ENCODE results near the gene JAZF1. TPM values are rescaled to one million over a fixed set of nuclear protein-coding genes. Genes with fewer than 3 reads are reported as not detected.
"Not testable (repeated sequence)": the region's sequence is repeated elsewhere in the genome, so short reads cannot be mapped to it uniquely, and the experiment has no call there.

The JAZF1 gene
- total RNA-seq, 1 donor from 2014 or later: 3.9 TPM

- intact Hi-C loops (cut with micrococcal nuclease): no loop called here
- H3K27ac Mint-ChIP-seq: no peak overlapping the region
- no peaks in the 10 kb centered on the region for H3K36me3 Mint-ChIP-seq (ENCODE audit: low read depth)
- H3K9me3 Mint-ChIP-seq: no peaks in the 10 kb centered on the region
- H3K4me1 Mint-ChIP-seq (ENCODE audit: low read depth): peaks cover 5% of the 10 kb centered on the region
- peaks cover 24% of the 10 kb centered on the region for H3K27me3 Mint-ChIP-seq (ENCODE audit: low read depth)
- DNase-seq (ENCODE audit: low spot score): no peak
- no peak overlapping the region for H3K4me3 Mint-ChIP-seq (ENCODE audit: low read depth)
Observed at GRCh38 chr7:27890205-27890849, 290.3 kb downstream of the JAZF1 start.

GRCh38 chr7:27889800-27890199 is 290.8 kb downstream of the JAZF1 start:
- Mint-ChIP-seq H3K36me3 (ENCODE audit: low read depth) (no peaks in the 10 kb centered on the region), H3K27ac (no peak overlapping the region), H3K9me3 (no peaks in the 10 kb centered on the region), H3K4me1 (ENCODE audit: low read depth) (peaks cover 5% of the 10 kb centered on the region), H3K27me3 (ENCODE audit: low read depth) (peaks cover 25% of the 10 kb centered on the region), H3K4me3 (ENCODE audit: low read depth) (no peak overlapping the region)
- intact Hi-C loops (cut with micrococcal nuclease): no loop called here
- no peak for DNase-seq (ENCODE audit: low spot score)

GRCh38 chr7:27888736-27889135 is 291.9 kb downstream of the JAZF1 start:
- Mint-ChIP-seq H3K27ac (no peak overlapping the region), H3K4me1 (ENCODE audit: low read depth) (peaks cover 5% of the 10 kb centered on the region), H3K9me3 (no peaks in the 10 kb centered on the region), H3K4me3 (ENCODE audit: low read depth) (no peak overlapping the region), H3K27me3 (ENCODE audit: low read depth) (peaks cover 24% of the 10 kb centered on the region), H3K36me3 (ENCODE audit: low read depth) (no peaks in the 10 kb centered on the region)
- intact Hi-C loops (cut with micrococcal nuclease): no loop called here
- no peak for DNase-seq (ENCODE audit: low spot score)

- H3K4me1 Mint-ChIP-seq (ENCODE audit: low read depth); H3K4me3 Mint-ChIP-seq (ENCODE audit: low read depth); H3K9me3 Mint-ChIP-seq; intact Hi-C loops (cut with micrococcal nuclease); H3K27ac Mint-ChIP-seq; DNase-seq (ENCODE audit: low spot score); H3K36me3 Mint-ChIP-seq (ENCODE audit: low read depth): not testable (repeated sequence)
- peaks cover 24% of the 10 kb centered on the region for H3K27me3 Mint-ChIP-seq (ENCODE audit: low read depth)
Observed at GRCh38 chr7:27886710-27887109, 293.9 kb downstream of the JAZF1 start.

- Mint-ChIP-seq H3K4me1 (ENCODE audit: low read depth) (peaks cover 5% of the 10 kb centered on the region), H3K27ac (no peak overlapping the region), H3K4me3 (ENCODE audit: low read depth) (no peak overlapping the region), H3K9me3 (no peaks in the 10 kb centered on the region), H3K27me3 (ENCODE audit: low read depth) (peaks cover 24% of the 10 kb centered on the region), H3K36me3 (ENCODE audit: low read depth) (no peaks in the 10 kb centered on the region)
- no peak for DNase-seq (ENCODE audit: low spot score)
- intact Hi-C loops (cut with micrococcal nuclease): no loop called here
Observed at GRCh38 chr7:27885652-27886051, 294.9 kb downstream of the JAZF1 start.

GRCh38 chr7:27883696-27884095 is 296.9 kb downstream of the JAZF1 start:
- no peak overlapping the region for H3K4me3 Mint-ChIP-seq (ENCODE audit: low read depth)
- no peak for DNase-seq (ENCODE audit: low spot score)
- H3K4me1 Mint-ChIP-seq (ENCODE audit: low read depth): no peaks in the 10 kb centered on the region
- H3K9me3 Mint-ChIP-seq: no peaks in the 10 kb centered on the region
- intact Hi-C loops (cut with micrococcal nuclease): no loop called here
- no peaks in the 10 kb centered on the region for H3K36me3 Mint-ChIP-seq (ENCODE audit: low read depth)
- no peak overlapping the region for H3K27ac Mint-ChIP-seq
- H3K27me3 Mint-ChIP-seq (ENCODE audit: low read depth): peaks cover 24% of the 10 kb centered on the region

GRCh38 chr7:27876756-27877155 is 303.8 kb downstream of the JAZF1 start:
- H3K27ac Mint-ChIP-seq: no peak overlapping the region
- H3K36me3 Mint-ChIP-seq (ENCODE audit: low read depth): no peaks in the 10 kb centered on the region
- no peak for DNase-seq (ENCODE audit: low spot score)
- no peaks in the 10 kb centered on the region for H3K4me1 Mint-ChIP-seq (ENCODE audit: low read depth)
- H3K9me3 Mint-ChIP-seq: no peaks in the 10 kb centered on the region
- peaks cover 5% of the 10 kb centered on the region for H3K27me3 Mint-ChIP-seq (ENCODE audit: low read depth)
- H3K4me3 Mint-ChIP-seq (ENCODE audit: low read depth): no peak overlapping the region
- intact Hi-C loops (cut with micrococcal nuclease): no loop called here

- H3K36me3 Mint-ChIP-seq (ENCODE audit: low read depth): no peaks in the 10 kb centered on the region
- H3K27me3 Mint-ChIP-seq (ENCODE audit: low read depth): peaks cover 5% of the 10 kb centered on the region
- DNase-seq (ENCODE audit: low spot score): no peak
- no peak overlapping the region for H3K27ac Mint-ChIP-seq
- intact Hi-C loops (cut with micrococcal nuclease): loop anchor here (2.0 kb wide), 1 partner anchor 17 kb away; no protein-coding TSS in a partner anchor
- H3K9me3 Mint-ChIP-seq: no peaks in the 10 kb centered on the region
- no peaks in the 10 kb centered on the region for H3K4me1 Mint-ChIP-seq (ENCODE audit: low read depth)
- H3K4me3 Mint-ChIP-seq (ENCODE audit: low read depth): no peak overlapping the region
Observed at GRCh38 chr7:27875832-27876231, 304.8 kb downstream of the JAZF1 start.

- Mint-ChIP-seq H3K4me1 (ENCODE audit: low read depth) (no peaks in the 10 kb centered on the region), H3K36me3 (ENCODE audit: low read depth) (no peaks in the 10 kb centered on the region), H3K4me3 (ENCODE audit: low read depth) (no peak overlapping the region), H3K27me3 (ENCODE audit: low read depth) (peaks cover 7% of the 10 kb centered on the region), H3K27ac (no peak overlapping the region), H3K9me3 (no peaks in the 10 kb centered on the region)
- intact Hi-C loops (cut with micrococcal nuclease): loop anchor here (2.0 kb wide), 1 partner anchor 18 kb away; no protein-coding TSS in a partner anchor
- DNase-seq (ENCODE audit: low spot score): no peak
Observed at GRCh38 chr7:27875061-27875460, 305.5 kb downstream of the JAZF1 start.

- Mint-ChIP-seq H3K9me3 (no peaks in the 10 kb centered on the region), H3K4me3 (ENCODE audit: low read depth) (no peak overlapping the region), H3K27ac (no peak overlapping the region), H3K4me1 (ENCODE audit: low read depth) (no peaks in the 10 kb centered on the region), H3K27me3 (ENCODE audit: low read depth) (peaks cover 7% of the 10 kb centered on the region), H3K36me3 (ENCODE audit: low read depth) (no peaks in the 10 kb centered on the region)
- intact Hi-C loops (cut with micrococcal nuclease): loop anchor here (2.0 kb wide), 1 partner anchor 19 kb away; no protein-coding TSS in a partner anchor
- no peak for DNase-seq (ENCODE audit: low spot score)
Observed at GRCh38 chr7:27873981-27874957, 306.3 kb downstream of the JAZF1 start.

- peaks cover 5% of the 10 kb centered on the region for H3K27me3 Mint-ChIP-seq (ENCODE audit: low read depth)
- H3K9me3 Mint-ChIP-seq: no peaks in the 10 kb centered on the region
- intact Hi-C loops (cut with micrococcal nuclease): no loop called here
- H3K36me3 Mint-ChIP-seq (ENCODE audit: low read depth): no peaks in the 10 kb centered on the region
- DNase-seq (ENCODE audit: low spot score): no peak
- H3K4me1 Mint-ChIP-seq (ENCODE audit: low read depth): no peaks in the 10 kb centered on the region
- no peak overlapping the region for H3K27ac Mint-ChIP-seq
- H3K4me3 Mint-ChIP-seq (ENCODE audit: low read depth): no peak overlapping the region
Observed at GRCh38 chr7:27872356-27873275, 308.0 kb downstream of the JAZF1 start.

GRCh38 chr7:27871866-27872265 is 308.7 kb downstream of the JAZF1 start:
- Mint-ChIP-seq H3K4me3 (ENCODE audit: low read depth) (no peak overlapping the region), H3K27me3 (ENCODE audit: low read depth) (peaks cover 5% of the 10 kb centered on the region), H3K36me3 (ENCODE audit: low read depth) (no peaks in the 10 kb centered on the region), H3K27ac (no peak overlapping the region), H3K4me1 (ENCODE audit: low read depth) (no peaks in the 10 kb centered on the region), H3K9me3 (no peaks in the 10 kb centered on the region)
- intact Hi-C loops (cut with micrococcal nuclease): no loop called here
- no peak for DNase-seq (ENCODE audit: low spot score)
